ENCODE measurements around the gene BMX. TPM values are rescaled to one million over a fixed set of nuclear protein-coding genes. Genes with fewer than 3 reads are reported as not detected.

Gene BMX
- total RNA-seq, 1 donor from 2014 or later, result 3.0 TPM

GRCh38 chrX:15504661-15505060, 4.1 kb downstream of the BMX start:
- no peaks in the 10 kb centered on the region for H3K36me3 ChIP-seq
- H3K4me1 ChIP-seq, result no peaks in the 10 kb centered on the region
- no peak overlapping the region for H3K27ac ChIP-seq
- intact Hi-C loops (cut with DNase I), result no loop called here
- no peak for ATAC-seq
- H3K4me3 ChIP-seq, result no peak overlapping the region
- no peaks in the 10 kb centered on the region for H3K27me3 ChIP-seq (ENCODE audit: low read depth)
- TF ChIP-seq CTCF (IDR thresholded peaks at IDR 0.05), result no peak
- no peak for DNase-seq
- H3K9me3 ChIP-seq, result no peaks in the 10 kb centered on the region

- TF ChIP-seq CTCF (IDR thresholded peaks at IDR 0.05), result no peak
- no peak overlapping the region for H3K27ac ChIP-seq
- H3K4me1 ChIP-seq, result no peaks in the 10 kb centered on the region
- no peaks in the 10 kb centered on the region for H3K27me3 ChIP-seq (ENCODE audit: low read depth)
- H3K9me3 ChIP-seq, result no peaks in the 10 kb centered on the region
- no peaks in the 10 kb centered on the region for H3K36me3 ChIP-seq
- DNase-seq (no peak), ATAC-seq (no peak)
- intact Hi-C loops (cut with DNase I), result no loop called here
- no peak overlapping the region for H3K4me3 ChIP-seq
Observed at GRCh38 chrX:15505101-15505500, 4.5 kb downstream of the BMX start.

- no peak overlapping the region for H3K27ac ChIP-seq
- no peaks in the 10 kb centered on the region for H3K36me3 ChIP-seq
- DNase-seq (no peak), ATAC-seq (no peak)
- no peaks in the 10 kb centered on the region for H3K9me3 ChIP-seq
- H3K27me3 ChIP-seq (ENCODE audit: low read depth), result no peaks in the 10 kb centered on the region
- no peak overlapping the region for H3K4me3 ChIP-seq
- intact Hi-C loops (cut with DNase I), result no loop called here
- H3K4me1 ChIP-seq, result no peaks in the 10 kb centered on the region
- no peak for TF ChIP-seq CTCF (IDR thresholded peaks at IDR 0.05)
Observed at GRCh38 chrX:15507005-15507404, 6.4 kb downstream of the BMX start.

GRCh38 chrX:15509845-15510244, 9.2 kb downstream of the BMX start:
- no peaks in the 10 kb centered on the region for H3K36me3 ChIP-seq
- intact Hi-C loops (cut with DNase I), result no loop called here
- TF ChIP-seq CTCF (IDR thresholded peaks at IDR 0.05), result no peak
- H3K4me1 ChIP-seq, result no peaks in the 10 kb centered on the region
- H3K27ac ChIP-seq, result no peak overlapping the region
- no peaks in the 10 kb centered on the region for H3K27me3 ChIP-seq (ENCODE audit: low read depth)
- H3K4me3 ChIP-seq, result no peak overlapping the region
- no peak for ATAC-seq
- no peak for DNase-seq
- no peaks in the 10 kb centered on the region for H3K9me3 ChIP-seq

GRCh38 chrX:15511563-15511962, 11.0 kb downstream of the BMX start:
- H3K27me3 ChIP-seq (ENCODE audit: low read depth), result no peaks in the 10 kb centered on the region
- H3K9me3 ChIP-seq, result no peaks in the 10 kb centered on the region
- no peak overlapping the region for H3K4me3 ChIP-seq
- ATAC-seq (no peak), DNase-seq (no peak)
- no peaks in the 10 kb centered on the region for H3K4me1 ChIP-seq
- intact Hi-C loops (cut with DNase I), result no loop called here
- no peak for TF ChIP-seq CTCF (IDR thresholded peaks at IDR 0.05)
- H3K27ac ChIP-seq, result no peak overlapping the region
- H3K36me3 ChIP-seq, result no peaks in the 10 kb centered on the region

- Histone ChIP-seq H3K4me3 (no peak overlapping the region), H3K27ac (no peak overlapping the region), H3K36me3 (no peaks in the 10 kb centered on the region), H3K27me3 (ENCODE audit: low read depth) (no peaks in the 10 kb centered on the region), H3K4me1 (no peaks in the 10 kb centered on the region), H3K9me3 (no peaks in the 10 kb centered on the region)
- DNase-seq (no peak), ATAC-seq (no peak)
- intact Hi-C loops (cut with DNase I), result no loop called here
- TF ChIP-seq CTCF (IDR thresholded peaks at IDR 0.05), result no peak
Observed at GRCh38 chrX:15512401-15512965, 11.9 kb downstream of the BMX start.
